ENCODE results near the gene TRIP12. TPM values are rescaled to one million over a fixed set of nuclear protein-coding genes. Genes with fewer than 3 reads are reported as not detected.

Gene TRIP12
- total RNA-seq, 1 experiment from 2014 or later: 166 TPM

- no peak overlapping the region for H3K27ac Mint-ChIP-seq
- no peak overlapping the region for H4K8ac ChIP-seq (replicated peaks; ENCODE audit: insufficient read length, low read depth, low read length)
- H2BK120ac ChIP-seq (ENCODE audit: low read depth, low read length, poor library complexity, severe bottlenecking): no peak overlapping the region
- H3K9me3 ChIP-seq (ENCODE audit: control insufficient read depth, low read depth, low read length): no peaks in the 10 kb centered on the region
- H3K18ac ChIP-seq (ENCODE audit: insufficient read length, low read depth, low read length): no peak overlapping the region
- H3K23ac ChIP-seq (ENCODE audit: insufficient read length, low read depth, low read length): no peak overlapping the region
- H2BK20ac ChIP-seq (ENCODE audit: low read depth, low read length, poor library complexity, severe bottlenecking): no peak overlapping the region
- H3K56ac ChIP-seq (ENCODE audit: insufficient read length, low read depth, low read length): no peak overlapping the region
- H4K91ac ChIP-seq (ENCODE audit: insufficient read length, low read depth, low read length): no peak overlapping the region
- H3K4me2 ChIP-seq (ENCODE audit: insufficient read depth, insufficient read length, low read length): no peak overlapping the region
- H3K4ac ChIP-seq (ENCODE audit: low read depth, low read length): no peak overlapping the region
- no peak for DNase-seq
- H2AK5ac ChIP-seq (ENCODE audit: insufficient read length, low read length): no peak overlapping the region
- no CpG with 5 or more reads among the region's 5 CpGs for WGBS (ENCODE audit: extremely low coverage, insufficient read length, low lambda C conversion rate)
- H3K27ac ChIP-seq (ENCODE audit: insufficient read length, low read depth, low read length): no peak overlapping the region
- no peak overlapping the region for H2BK15ac ChIP-seq (ENCODE audit: low read depth, low read length)
- H2AFZ ChIP-seq (ENCODE audit: low read length): no peak overlapping the region
- H3K9me3 Mint-ChIP-seq: no peaks in the 10 kb centered on the region
- no peak for TF ChIP-seq CTCF (conservative IDR thresholded peaks at IDR 0.05)
- H3K36me3 Mint-ChIP-seq (ENCODE audit: insufficient read depth in 1 of 3, low read depth in 3 of 3): peaks cover 10 to 75% (median 49%) of the 10 kb centered on the region in 3 experiments; a peak in 6 of 7 replicates
- no peak overlapping the region for H2BK12ac ChIP-seq (ENCODE audit: insufficient read length, low read depth, low read length)
- no peaks in the 10 kb centered on the region for H4K20me1 ChIP-seq (ENCODE audit: control insufficient read depth, insufficient read depth, insufficient read length)
- no peaks in the 10 kb centered on the region for H3K79me1 ChIP-seq (ENCODE audit: insufficient read depth, low read depth, low read length, poor library complexity, severe bottlenecking)
- H3K14ac ChIP-seq (ENCODE audit: insufficient read depth, low read length): no peak overlapping the region
- no peaks in the 10 kb centered on the region for H3K27me3 Mint-ChIP-seq (ENCODE audit: low read depth)
- no peak overlapping the region for H4K5ac ChIP-seq (ENCODE audit: insufficient read length, low read depth, low read length)
- H3K9ac ChIP-seq (ENCODE audit: extremely low read depth, insufficient read length, low read length): no peak overlapping the region
- H3K4me3 Mint-ChIP-seq: no peak overlapping the region
- peaks cover 3 to 4% of the 10 kb centered on the region in 2 experiments; a peak in 2 of 4 replicates for H3K4me1 Mint-ChIP-seq
- no peak overlapping the region for H2BK5ac ChIP-seq (ENCODE audit: insufficient read length, low read length)
- no peak overlapping the region for H3T11ph ChIP-seq (ENCODE audit: low read length)
- no peaks in the 10 kb centered on the region for H3K4me1 ChIP-seq (ENCODE audit: insufficient read depth, low read length)
- H3K27me3 ChIP-seq (ENCODE audit: insufficient read depth, low read length): no peaks in the 10 kb centered on the region
- no peaks in the 10 kb centered on the region for H3K23me2 ChIP-seq (ENCODE audit: insufficient read length, low read depth, low read length, poor library complexity, severe bottlenecking)
- no peaks in the 10 kb centered on the region for H3K79me2 ChIP-seq (ENCODE audit: insufficient read depth, low read length)
These were observed 123.2 kb downstream of the TRIP12 start for GRCh38 chr2:229798446-229799155.

All from H9 (cell line).